HepG2 (cell line): ENCODE data around the gene EHBP1. TPM values are rescaled to one million over a fixed set of nuclear protein-coding genes. Genes with fewer than 3 reads are reported as not detected.

Experiments
- ATAC-seq: fragments of 200-7000 bp; cut with Tn5 transposase; 3 replicates; pipeline ENCODE4 v1.9.1; 2020; ENCODE audit warnings: mild to moderate bottlenecking, moderate library complexity
- BruUV-seq: library from RNA; stranded (reverse); fragments of 400-500 nt; replicated peaks from 2 replicates; lab custom pipeline; 2021; lab: Mats Ljungman, UMichigan
- CTCF ChIA-PET: fragments of 300-600 bp; formaldehyde crosslinking; extraction: SDS; loops from one replicate; lab custom pipeline; 2021; ENCODE audit warnings: low total read pairs, inconsistent platforms, low intra/inter-chr PET ratio; lab: Yijun Ruan, JAX
- POLR2A ChIA-PET: fragments of 350-600 bp; sonication (Branson Sonifier 250); formaldehyde crosslinking; loops from one replicate; lab custom pipeline; 2020; ENCODE audit warnings: antibody characterized with exemption, inconsistent platforms; lab: Yijun Ruan, JAX
- DNase-seq: peaks from one replicate; pipeline ENCODE4 v3.0.0-alpha.2; 2015; ENCODE audit warnings: low spot score
- FAIRE-seq: peaks from 3 replicates; lab custom pipeline; 2011; peaks lifted over from hg19 to GRCh38; lab: Jason Lieb, UNC
- H2AFZ ChIP-seq: one replicate; pipeline ENCODE4 v1.6.1; 2011; ENCODE audit warnings: low read length, inconsistent platforms
- H3K27ac ChIP-seq: fragments of 300-600 bp; 3 replicates; pipeline ENCODE4 v1.8.0; 2011; ENCODE audit warnings: mixed run types, mild to moderate bottlenecking, mixed read lengths, low read length, inconsistent platforms; ENCODE audit not compliant: insufficient read depth; ENCODE audit errors: extremely low read length
- H3K27me3 ChIP-seq, 2 experiments: fragments of 200-600 bp in 1 of 2; 2 replicates in 1 of 2; 3 replicates in 1 of 2; pipeline versions ENCODE4 v1.6.0 to v1.8.0; 2011; ENCODE audit warnings: low read length in 2 of 2, mild to moderate bottlenecking in 2 of 2, moderate library complexity in 2 of 2, inconsistent platforms in 1 of 2; ENCODE audit not compliant: insufficient read depth in 2 of 2, control insufficient read depth in 1 of 2
- H3K36me3 ChIP-seq, 2 experiments: fragments of 200-600 bp in 1 of 2; replicated peaks in 1 of 2; 2 replicates in 1 of 2; 3 replicates in 1 of 2; pipeline versions ENCODE4 v1.5.1 to v1.8.0; 2011; ENCODE audit warnings: low read length in 2 of 2, inconsistent platforms in 1 of 2; ENCODE audit not compliant: insufficient read depth in 2 of 2, control insufficient read depth in 1 of 2
- H3K4me1 ChIP-seq: 2 replicates; pipeline ENCODE4 v1.5.1; 2012; ENCODE audit warnings: low read length, inconsistent platforms; ENCODE audit not compliant: insufficient read depth
- H3K4me2 ChIP-seq: 2 replicates; pipeline ENCODE4 v1.6.0; 2011; ENCODE audit warnings: low read depth, low read length, inconsistent platforms
- H3K4me3 ChIP-seq, 3 experiments: fragments of 200-600 bp in 1 of 3; sonication (generic), shearing (Covaris generic) in 1 of 3; replicated peaks in 1 of 3; 2 replicates each; pipeline ENCODE4 v1.5.1; 2011 to 2016; ENCODE audit warnings: low read length in 3 of 3, inconsistent platforms in 2 of 3, low read depth in 2 of 3, mild to moderate bottlenecking in 2 of 3, control low read depth in 1 of 3, mixed read lengths in 1 of 3; ENCODE audit not compliant: insufficient read depth in 1 of 3
- H3K79me2 ChIP-seq: one replicate; pipeline ENCODE4 v1.6.1; 2011; ENCODE audit warnings: low read length, inconsistent platforms; ENCODE audit not compliant: insufficient read depth
- H3K9ac ChIP-seq: 2 replicates; pipeline ENCODE4 v1.6.0; 2011; ENCODE audit warnings: mild to moderate bottlenecking, low read depth, low read length, inconsistent platforms; ENCODE audit not compliant: insufficient read depth
- H3K9me3 ChIP-seq: 2 replicates; pipeline ENCODE4 v1.5.1; 2012; ENCODE audit warnings: mild to moderate bottlenecking, low read length
- H4K20me1 ChIP-seq: 2 replicates; pipeline ENCODE4 v1.6.0; 2011; ENCODE audit warnings: inconsistent platforms, mild to moderate bottlenecking, low read length, moderate library complexity; ENCODE audit not compliant: insufficient read depth
- AGO2 ChIP-seq: fragments of 200-400 bp; formaldehyde crosslinking; optimal IDR thresholded peaks from 2 replicates; pipeline ENCODE3; 2017; ENCODE audit warnings: mild to moderate bottlenecking, low read depth, low read length, moderate library complexity
- GPN1 ChIP-seq: sonication (generic); formaldehyde crosslinking; IDR thresholded peaks from 2 replicates; pipeline ENCODE4 v1.5.1; 2020; ENCODE audit warnings: missing genetic modification reagents, borderline replicate concordance
- HMGA1 ChIP-seq: sonication (generic); formaldehyde crosslinking; conservative IDR thresholded peaks from 2 replicates; pipeline ENCODE4 v1.4.0; 2020; ENCODE audit warnings: missing genetic modification reagents
- RBFOX2 ChIP-seq: fragments of 200-400 bp; formaldehyde crosslinking; IDR thresholded peaks from 2 replicates; pipeline ENCODE4 v1.6.1; 2017; ENCODE audit warnings: low read depth, mild to moderate bottlenecking, low read length
- RBM39 ChIP-seq: fragments of 200-400 bp; formaldehyde crosslinking; IDR thresholded peaks from one replicate; pipeline ENCODE4 v1.6.1; 2018; ENCODE audit warnings: antibody characterized with exemption, mild to moderate bottlenecking, low read depth, low read length; ENCODE audit not compliant: poor library complexity, severe bottlenecking
- TFAP4 ChIP-seq: sonication (generic); IDR thresholded peaks from 2 replicates; pipeline ENCODE4 v1.6.1; 2016; ENCODE audit warnings: low read depth, borderline replicate concordance
- ZMYM4 ChIP-seq: sonication (generic); formaldehyde crosslinking; IDR thresholded peaks from 2 replicates; pipeline ENCODE4 v1.8.1; 2023; ENCODE audit warnings: mild to moderate bottlenecking, missing genetic modification reagents
- WGBS: methylation state at CpG from one replicate; pipeline ENCODE4 v1.1.6; 2017; ENCODE audit warnings: low lambda C conversion rate; 5-methylcytosine and 5-hydroxymethylcytosine counted together
- in situ Hi-C: cut with HindIII; loops from 2 replicates; pipeline ENCODE4 v1.10.0; 2017; ENCODE audit warnings: low pct_unique_long_range_greater_than_20kb; ENCODE audit not compliant: extremely low pct_ligation_motif_present
- intact Hi-C: fragments of 100-400 bp; cut with micrococcal nuclease; formaldehyde crosslinking; loops from one replicate; pipeline ENCODE4 v1.10.0; 2022; ENCODE audit not compliant: unreplicated experiment
- polyA plus RNA-seq, 8 experiments: library from polyadenylated mRNA; depleted of rRNA in 3 of 8; stranded (reverse) in 7 of 8; unstranded in 1 of 8; fragments of >200 nt; fragmentation: Illumina TruSeq in 4 of 8; extraction: Trizol in 4 of 8; gene quantifications; 2 replicates each; pipeline versions ENCODE4 v1.2.1 to v1.2.3, GENCODE V29; 2011 to 2016; ENCODE audit warnings: low read depth in 4 of 8, missing spikeins in 1 of 8, mixed read lengths in 1 of 8; ENCODE audit not compliant: insufficient read depth in 1 of 8
- total RNA-seq, 5 experiments: library from RNA; depleted of rRNA; stranded (reverse); fragments of >200 nt; fragmentation: Illumina TruSeq; extraction: Trizol; gene quantifications; 2 replicates each; pipeline ENCODE4 v1.2.3, GENCODE V29; 2016; ENCODE audit warnings: low read depth in 1 of 5

The EHBP1 gene
- total and polyA plus RNA-seq, 2 of the 13 experiments (the other 11 are each of a cell fraction or from before 2014, with no cell fraction given) = 93.5 to 146 TPM

- TF ChIP-seq HMGA1 (CRISPR knock-in tag) = no peak
- TF ChIP-seq GPN1 (CRISPR knock-in tag) = no peak
Measured at GRCh38 chr2:63058144-63058920, 352.8 kb downstream of the EHBP1 start (continued).

- Histone ChIP-seq H3K4me2 (no peak overlapping the region), H3K9ac (no peak overlapping the region), H3K4me1 (no peaks in the 10 kb centered on the region), H3K4me3 (no peak overlapping the region), H3K79me2 (no peaks in the 10 kb centered on the region), H2AFZ (no peak overlapping the region), H3K27me3 (no peaks in the 10 kb centered on the region), H3K36me3 (peaks cover 13 to 33% of the 10 kb centered on the region in 2 experiments), H4K20me1 (no peaks in the 10 kb centered on the region), H3K27ac (no peak overlapping the region), H3K9me3 (no peaks in the 10 kb centered on the region)
- TF ChIP-seq ZMYM4 (CRISPR knock-in tag) (no peak), RBFOX2 (0 out of 2 replicates have a peak, but pooled peaks have one; percentile 18), TFAP4 (no peak), AGO2 (peak; percentile 79), RBM39 (no peak)
- no TSS peak for BruUV-seq
- ChIA-PET POLR2A (no interaction called here), CTCF (no interaction called here)
- intact Hi-C loops (no loop called here), in situ Hi-C loops (loop anchor here (25.0 kb wide), 1 partner anchor 647 kb away; no protein-coding TSS in a partner anchor)
- 94% methylated on average over 47 of the region's 67 CpGs for WGBS
- FAIRE-seq (no peak), ATAC-seq (peak; percentile 49), DNase-seq (no peak)
Measured at GRCh38 chr2:63058921-63059792, 353.6 kb downstream of the EHBP1 start.
